ENCODE data around the gene NES.

GRCh38 chr1:156622581-156623297, 54.5 kb downstream of the NES start:
- TF ChIP-seq CTCF (IDR thresholded peaks at IDR 0.05) (no peak), POLR2A (IDR thresholded peaks at IDR 0.05) (no peak)

Data from tibial nerve (tissue), 3 donors.